K562 treated with DMSO at 1 percent for 12 hours (cell line): ENCODE measurements around the gene FBXL19. TPM values are rescaled to one million over a fixed set of nuclear protein-coding genes. Genes with fewer than 3 reads are reported as not detected.

Experiments used
- total RNA-seq: library from RNA; unstranded; fragments of 300-600 nt; gene quantifications from 2 replicates; pipeline ENCODE4 v1.2.3, GENCODE V29; 2022; ENCODE audit not compliant: insufficient read depth

Gene FBXL19
- 16.7 and 23.8 TPM in 2 replicates for total RNA-seq

GRCh38 chr16:30923554-30924075 is at the start of gene FBXL19:
Gene FBXL19, plus strand, starts transcription at chr16:30923572. Its CDS starts 2,183 bp downstream, at chr16:30925755.

GRCh38 chr16:30893744-30894539 is 29.4 kb upstream of the FBXL19 start, which contains the start of gene BCL7C:
Gene BCL7C, minus strand, starts transcription at chr16:30894077. Its CDS starts 133 bp downstream, at chr16:30893944.

GRCh38 chr16:30896261-30896888 is 27.0 kb upstream of the FBXL19 start, which contains the start of gene CTF1:
Gene CTF1, plus strand, starts transcription at chr16:30896614. Its CDS starts 30 bp downstream, at chr16:30896644.

GRCh38 chr16:30948667-30949649 is 25.6 kb downstream of the FBXL19 start, which contains the start of gene ORAI3:
Gene ORAI3, plus strand, starts transcription at chr16:30949068. Its CDS starts 222 bp downstream, at chr16:30949290.

GRCh38 chr16:30957456-30958174 is 34.2 kb downstream of the FBXL19 start, which contains the start of gene SETD1A:
Gene SETD1A, plus strand, starts transcription at chr16:30957754. Its CDS starts 978 bp downstream, at chr16:30958732.

GRCh38 chr16:30984669-30985400 is 61.5 kb downstream of the FBXL19 start, which contains the start of gene HSD3B7:
Gene HSD3B7, plus strand, starts transcription at chr16:30985207. Its CDS starts 452 bp downstream, at chr16:30985659.

Other genes starting within 250 kb of the FBXL19 start
- 1.5 and 45.9 TPM in 2 replicates for gene SRCAP, start 224.4 kb upstream of the FBXL19 start, total RNA-seq
- gene PHKG2, start 175.1 kb upstream of the FBXL19 start, total RNA-seq, result 37.2 and 46.3 TPM in 2 replicates
- 7.9 and 8.0 TPM in 2 replicates for gene CFAP119, start 161.5 kb upstream of the FBXL19 start, total RNA-seq
- gene RNF40, start 161.2 kb upstream of the FBXL19 start, total RNA-seq, result 48.2 and 91.4 TPM in 2 replicates
- 5.3 and 16.0 TPM in 2 replicates for gene ZNF629, start 136.4 kb upstream of the FBXL19 start, total RNA-seq
- gene BCL7C, start 29.5 kb upstream of the FBXL19 start, total RNA-seq, result 34.7 and 37.0 TPM in 2 replicates
- gene CTF1, start 27.0 kb upstream of the FBXL19 start, total RNA-seq, result 2.3 and 4.4 TPM in 2 replicates
- 60.2 and 70.0 TPM in 2 replicates for gene ORAI3, start 25.5 kb downstream of the FBXL19 start, total RNA-seq
- gene SETD1A, start 34.2 kb downstream of the FBXL19 start, total RNA-seq, result 9.2 and 21.8 TPM in 2 replicates
- 35.2 and 36.1 TPM in 2 replicates for gene HSD3B7, start 61.6 kb downstream of the FBXL19 start, total RNA-seq
- gene STX1B, start 87.1 kb downstream of the FBXL19 start, total RNA-seq, result 0.32 and 0.64 TPM in 2 replicates
- 34.6 and 51.0 TPM in 2 replicates for gene STX4, start 110.0 kb downstream of the FBXL19 start, total RNA-seq
- gene ZNF668, start 150.7 kb downstream of the FBXL19 start, total RNA-seq, result 11.3 and 15.1 TPM in 2 replicates
- gene ZNF646, start 150.8 kb downstream of the FBXL19 start, total RNA-seq, result 4.9 and 20.4 TPM in 2 replicates
- gene PRSS53, start 165.4 kb downstream of the FBXL19 start, total RNA-seq, result 0.90 and 4.8 TPM in 2 replicates
- 174 and 195 TPM in 2 replicates for gene VKORC1, start 171.2 kb downstream of the FBXL19 start, total RNA-seq
- 33.9 and 40.7 TPM in 2 replicates for gene BCKDK, start 184.8 kb downstream of the FBXL19 start, total RNA-seq
- 63.8 and 95.3 TPM in 2 replicates for gene KAT8, start 194.1 kb downstream of the FBXL19 start, total RNA-seq
- gene PRSS8, start 212.2 kb downstream of the FBXL19 start, total RNA-seq, result 53.9 and 61.4 TPM in 2 replicates
- 1.3 and 3.2 TPM in 2 replicates for gene PRSS36, start 226.5 kb downstream of the FBXL19 start, total RNA-seq